K562 (cell line): ENCODE data around the gene EME2. TPM values are rescaled to one million over a fixed set of nuclear protein-coding genes. Genes with fewer than 3 reads are reported as not detected.
"Not testable (repeated sequence)": the region's sequence is repeated elsewhere in the genome, so short reads cannot be mapped to it uniquely, and the experiment has no call there.

Experiments
- ATAC-seq: fragments of 200-7000 bp; cut with Tn5 transposase; 3 replicates; pipeline ENCODE4 v1.9.1; 2020; ENCODE audit warnings: moderate library complexity
- BruUV-seq: library from RNA; stranded (reverse); fragments of 400-500 nt; replicated peaks from 2 replicates; lab custom pipeline; 2021; lab: Mats Ljungman, UMichigan
- CTCF ChIA-PET: fragments of 300-600 bp; formaldehyde crosslinking; extraction: SDS; loops from one replicate; lab custom pipeline; 2021; ENCODE audit warnings: low intra/inter-chr PET ratio; lab: Yijun Ruan, JAX
- POLR2A ChIA-PET: fragments of 300-600, 350-650 bp; sonication (Branson Sonifier 250); formaldehyde crosslinking; extraction: SDS; loops from one replicate; lab custom pipeline; 2021; ENCODE audit warnings: antibody characterized with exemption, inconsistent platforms; lab: Yijun Ruan, JAX
- DNase-seq, 4 experiments: peaks; one replicate each; pipeline versions ENCODE4 v3.0.0 to v3.0.0-alpha.2; 2011 to 2018; ENCODE audit warnings: low spot score in 3 of 4, mixed read lengths in 3 of 4; ENCODE audit errors: extremely low read depth in 1 of 4
- FAIRE-seq: peaks from 2 replicates; lab custom pipeline; 2011; peaks lifted over from hg19 to GRCh38; lab: Jason Lieb, UNC
- H2AFZ ChIP-seq: 2 replicates; pipeline ENCODE4 v1.6.0; 2011; ENCODE audit warnings: low read depth, low read length, control low read depth, inconsistent platforms
- H3K27ac ChIP-seq: fragments of 200-600 bp; 3 replicates; pipeline ENCODE4 v1.8.0; 2011; ENCODE audit warnings: low read depth, mild to moderate bottlenecking, control low read depth, inconsistent platforms, low read length, moderate library complexity, mixed read lengths; ENCODE audit errors: extremely low read depth
- H3K27me3 ChIP-seq, 2 experiments: fragments of 300-600 bp in 1 of 2; 2 replicates in 1 of 2; 3 replicates in 1 of 2; pipeline versions ENCODE4 v1.6.0 to v1.8.0; 2011; ENCODE audit warnings: inconsistent platforms in 2 of 2, low read length in 2 of 2, mild to moderate bottlenecking in 1 of 2, mixed read lengths in 1 of 2, moderate library complexity in 1 of 2; ENCODE audit not compliant: control insufficient read depth in 2 of 2, insufficient read depth in 2 of 2
- H3K36me3 ChIP-seq: fragments of 300-600 bp; 3 replicates; pipeline ENCODE4 v1.8.0; 2011; ENCODE audit warnings: mild to moderate bottlenecking, low read length, inconsistent platforms; ENCODE audit not compliant: control insufficient read depth, insufficient read depth
- H3K4me1 ChIP-seq, 2 experiments: fragments of 200-600 bp in 1 of 2; replicated peaks in 1 of 2; 2 replicates in 1 of 2; 3 replicates in 1 of 2; pipeline versions ENCODE4 v1.5.1 to v1.8.0; 2011; ENCODE audit warnings: inconsistent platforms in 2 of 2, low read length in 2 of 2, mild to moderate bottlenecking in 1 of 2, mixed read lengths in 1 of 2, moderate library complexity in 1 of 2; ENCODE audit not compliant: control insufficient read depth in 2 of 2, insufficient read depth in 2 of 2
- H3K4me2 ChIP-seq: 2 replicates; pipeline ENCODE4 v1.6.1; 2011; ENCODE audit warnings: low read length, control low read depth, inconsistent platforms, mixed read lengths; ENCODE audit not compliant: insufficient read depth
- H3K4me3 ChIP-seq: fragments of 200-600 bp; sonication (generic), shearing (Covaris generic); 2 replicates; pipeline ENCODE4 v1.5.1; 2016; ENCODE audit warnings: control low read depth, inconsistent platforms
- H3K79me2 ChIP-seq: fragments of 200-600 bp; 3 replicates; pipeline ENCODE4 v1.8.0; 2011; ENCODE audit warnings: low read length, inconsistent platforms; ENCODE audit not compliant: control insufficient read depth, insufficient read depth
- H3K9ac ChIP-seq, 2 experiments: 2 replicates each; pipeline versions ENCODE4 v1.6.0 to v1.6.1; 2011; ENCODE audit warnings: low read depth in 2 of 2, low read length in 2 of 2, control low read depth in 1 of 2, inconsistent platforms in 1 of 2, mild to moderate bottlenecking in 1 of 2, mixed read lengths in 1 of 2; ENCODE audit not compliant: insufficient read depth in 1 of 2
- H3K9me1 ChIP-seq: one replicate; pipeline ENCODE4 v1.6.0; 2011; ENCODE audit warnings: inconsistent platforms, mild to moderate bottlenecking, low read length, moderate library complexity; ENCODE audit not compliant: control insufficient read depth, insufficient read depth
- H3K9me3 ChIP-seq: replicated peaks from 2 replicates; pipeline ENCODE4 v1.5.1; 2011; ENCODE audit warnings: low read depth, low read length, inconsistent platforms; ENCODE audit not compliant: control insufficient read depth, insufficient read depth
- H4K20me1 ChIP-seq: replicated peaks from 2 replicates; pipeline ENCODE4 v1.6.1; 2011; ENCODE audit warnings: low read length, inconsistent platforms, mixed read lengths; ENCODE audit not compliant: control insufficient read depth, insufficient read depth
- JUN ChIP-seq, 2 experiments: sonication (generic) in 1 of 2; formaldehyde crosslinking in 1 of 2; IDR thresholded peaks; 2 replicates each; pipeline versions ENCODE4 v1.6.1 to v1.8.0; 2012 to 2022; ENCODE audit warnings: borderline replicate concordance in 2 of 2, mild to moderate bottlenecking in 2 of 2, improper control_type of control experiment in 1 of 2, low read depth in 1 of 2, low read length in 1 of 2, missing genetic modification reagents in 1 of 2
- MTF1 ChIP-seq: fragments of 250-450 bp; sonication (Bioruptor Pico); IDR thresholded peaks from 2 replicates; pipeline ENCODE4 v1.9.0; 2021; ENCODE audit warnings: moderate library complexity, mild to moderate bottlenecking, inconsistent platforms, borderline replicate concordance
- POLR2G ChIP-seq: fragments of 200-400 bp; formaldehyde crosslinking; IDR thresholded peaks from 2 replicates; pipeline ENCODE4 v1.6.1; 2017; ENCODE audit warnings: low read depth, mild to moderate bottlenecking, antibody characterized with exemption, low read length, moderate library complexity
- POU5F1 ChIP-seq: fragments of 150-350 bp; IDR thresholded peaks from 2 replicates; pipeline ENCODE4 v1.6.1; 2014; ENCODE audit warnings: borderline replicate concordance, low read length, low read depth, mild to moderate bottlenecking; ENCODE audit not compliant: partially characterized antibody
- TRIM24 ChIP-seq, 2 experiments: fragments of 450-650 bp; IDR thresholded peaks; 2 replicates each; pipeline ENCODE4 v1.6.1; 2016
- WGBS: fragments of 100-300 bp; shearing (Covaris generic); methylation state at CpG from one replicate; pipeline ENCODE4 v1.1.6; 2016; ENCODE audit warnings: low coverage, mixed read lengths; ENCODE audit not compliant: insufficient coverage; ENCODE audit errors: missing lambda C conversion rate; 5-methylcytosine and 5-hydroxymethylcytosine counted together
- in situ Hi-C: fragments of 300-500 bp; cut with MboI; formaldehyde crosslinking; loops from 4 replicates; pipeline ENCODE4 v1.15.0; 2018; ENCODE audit warnings: inconsistent platforms, mixed read lengths
- intact Hi-C: fragments of 100-400 bp; cut with micrococcal nuclease; formaldehyde crosslinking; loops from 2 replicates; pipeline ENCODE4 v1.14.2; 2022
- polyA plus RNA-seq, 8 experiments: library from polyadenylated mRNA; depleted of rRNA in 4 of 8; stranded (reverse) in 5 of 8; unstranded in 3 of 8; fragments of >200 nt; fragmentation: Nextera tagmentation in 2 of 8; fragmentation: Illumina TruSeq in 1 of 8; extraction: Ambion mirVana in 2 of 8; extraction: Trizol in 1 of 8; gene quantifications; 2 replicates each; pipeline versions ENCODE4 v1.2.1 to v1.2.3, GENCODE V29; 2011 to 2014; ENCODE audit warnings: inconsistent platforms in 1 of 8, missing spikeins in 1 of 8
- total RNA-seq, 7 experiments: library from RNA; depleted of rRNA in 6 of 7; stranded (reverse); fragments of >200 nt in 6 of 7; fragmentation: Illumina TruSeq in 2 of 7; extraction: Trizol in 2 of 7; gene quantifications; 2 replicates each; pipeline versions ENCODE4 v1.2.1 to v1.2.3, GENCODE V29; 2011 to 2021; ENCODE audit warnings: low replicate concordance in 1 of 7

EME2 gene
- total and polyA plus RNA-seq, 9 of the 15 experiments (the other 6 are each of a cell fraction or from before 2014, with no cell fraction given) = 0.35 to 19.9 (median 3.5) TPM

- no peak for TF ChIP-seq JUN (IDR thresholded peaks at IDR 0.05; ENCODE audit: borderline replicate concordance, low read depth, low read length)
- no peak for TF ChIP-seq JUN (CRISPR knock-in tag; IDR thresholded peaks at IDR 0.05; ENCODE audit: borderline replicate concordance)
- no peak for TF ChIP-seq MTF1 (CRISPR knock-in tag)
- no peak for TF ChIP-seq TRIM24 (IDR thresholded peaks at IDR 0.05)
- Histone ChIP-seq H3K27me3 (no peaks in the 10 kb centered on the region), H3K9me1 (no peaks in the 10 kb centered on the region), H3K9ac (no peak overlapping the region), H3K79me2 (no peaks in the 10 kb centered on the region; the same call in 2 of the 3 replicates), H2AFZ (no peak overlapping the region), H3K4me3 (no peak overlapping the region), H4K20me1 (no peaks in the 10 kb centered on the region), H3K36me3 (peaks cover 60% of the 10 kb centered on the region; the same call in 2 of the 3 replicates), H3K9me3 (peaks cover 22% of the 10 kb centered on the region), H3K27ac (no peak overlapping the region), H3K4me2 (no peak overlapping the region), H3K4me1 (peaks cover 0 to 26% of the 10 kb centered on the region in 2 experiments; a peak in 2 of 5 replicates)
- BruUV-seq = no TSS peak
- in situ Hi-C loops (no loop called here), intact Hi-C loops (no loop called here)
- ATAC-seq (no peak), DNase-seq (no peak), FAIRE-seq (no peak)
- POLR2A ChIA-PET = no interaction called here
- CTCF ChIA-PET = no interaction called here
- 90% methylated on average over 6 of the region's 7 CpGs for WGBS
These were observed 41.0 kb upstream of the EME2 start for GRCh38 chr16:1731603-1732002.

GRCh38 chr16:1732071-1732470 is 40.5 kb upstream of the EME2 start:
- Histone ChIP-seq H3K4me3 (no peak overlapping the region), H3K9me1 (no peaks in the 10 kb centered on the region), H3K27me3 (no peaks in the 10 kb centered on the region), H3K27ac (no peak overlapping the region), H3K9me3 (peaks cover 24% of the 10 kb centered on the region), H3K79me2 (no peaks in the 10 kb centered on the region; the same call in 2 of the 3 replicates), H2AFZ (no peak overlapping the region), H3K4me2 (no peak overlapping the region), H3K4me1 (peaks cover 0 to 27% of the 10 kb centered on the region in 2 experiments; a peak in 2 of 5 replicates), H4K20me1 (no peaks in the 10 kb centered on the region), H3K9ac (no peak overlapping the region; a peak in 1 of 4 replicates), H3K36me3 (peaks cover 55% of the 10 kb centered on the region; the same call in 2 of the 3 replicates)
- in situ Hi-C loops = no loop called here
- no TSS peak for BruUV-seq
- intact Hi-C loops = no loop called here
- FAIRE-seq (no peak), ATAC-seq (no peak), DNase-seq (no peak)
- TF ChIP-seq POLR2G = peak; percentile 22; the same call in 1 of the 2 replicates
- TF ChIP-seq POU5F1 = no peak
- CTCF ChIA-PET = no interaction called here
- POLR2A ChIA-PET = interaction anchor here (0.5 to 0.7 kb wide), 2 partner anchors 21 to 24 kb away, joined by 3 to 4 read pairs; no protein-coding TSS in a partner anchor
- 92% methylated on average over 11 of the region's 14 CpGs for WGBS

GRCh38 chr16:1732551-1732987 is 40.0 kb upstream of the EME2 start:
- BruUV-seq, DNase-seq, H2AFZ ChIP-seq, FAIRE-seq, H3K9ac ChIP-seq, in situ Hi-C loops, H3K27ac ChIP-seq, H3K9me1 ChIP-seq, CTCF ChIA-PET, intact Hi-C loops, H3K4me3 ChIP-seq, H3K79me2 ChIP-seq, ATAC-seq, H3K27me3 ChIP-seq, H4K20me1 ChIP-seq, H3K4me2 ChIP-seq: not testable (repeated sequence)
- POLR2A ChIA-PET = interaction anchor here (0.5 to 0.7 kb wide), 2 partner anchors 21 to 25 kb away, joined by 3 to 4 read pairs; no protein-coding TSS in a partner anchor
- peaks cover 0 to 26% of the 10 kb centered on the region in 2 experiments; a peak in 2 of 5 replicates for H3K4me1 ChIP-seq
- H3K9me3 ChIP-seq = peaks cover 29% of the 10 kb centered on the region
- 99% methylated on average over 14 of the region's 21 CpGs for WGBS
- peaks cover 55% of the 10 kb centered on the region; the same call in 2 of the 3 replicates for H3K36me3 ChIP-seq
